HG03521 (cell line): ENCODE measurements around the gene ADD1.

Experiments
- ATAC-seq: cut with Tn5 transposase; IDR thresholded peaks from one replicate; pipeline ENCODE4 v1.9.1; 2021; ENCODE audit warnings: mild to moderate bottlenecking, moderate library complexity; ENCODE audit not compliant: unreplicated experiment

The ADD1 gene

GRCh38 chr4:2858451-2859217, 15.0 kb downstream of the ADD1 start:
- ATAC-seq: no peak

GRCh38 chr4:2859514-2859913, 15.9 kb downstream of the ADD1 start:
- no peak for ATAC-seq

GRCh38 chr4:2860391-2861348, 17.0 kb downstream of the ADD1 start:
- no peak for ATAC-seq

GRCh38 chr4:2861631-2862436, 18.2 kb downstream of the ADD1 start:
- ATAC-seq: no peak

GRCh38 chr4:2862528-2862927, 18.9 kb downstream of the ADD1 start:
- ATAC-seq: no peak

GRCh38 chr4:2863649-2864048, 20.0 kb downstream of the ADD1 start:
- ATAC-seq: no peak

GRCh38 chr4:2865196-2865780, 21.6 kb downstream of the ADD1 start:
- ATAC-seq: no peak

GRCh38 chr4:2866160-2866861, 22.7 kb downstream of the ADD1 start:
- no peak for ATAC-seq

- ATAC-seq: no peak
These were observed 23.2 kb downstream of the ADD1 start for GRCh38 chr4:2866891-2867290.

GRCh38 chr4:2867758-2868491, 24.3 kb downstream of the ADD1 start:
- no peak for ATAC-seq

- no peak for ATAC-seq
These were observed 25.3 kb downstream of the ADD1 start for GRCh38 chr4:2868877-2869487.

- ATAC-seq: no peak
These were observed 26.0 kb downstream of the ADD1 start for GRCh38 chr4:2869659-2870058.

GRCh38 chr4:2870082-2870481, 26.4 kb downstream of the ADD1 start:
- no peak for ATAC-seq

- no peak for ATAC-seq
These were observed 27.8 kb downstream of the ADD1 start for GRCh38 chr4:2871466-2871865.

GRCh38 chr4:2871911-2872310, 28.3 kb downstream of the ADD1 start:
- no peak for ATAC-seq

GRCh38 chr4:2873329-2873728, 29.7 kb downstream of the ADD1 start:
- ATAC-seq: no peak

GRCh38 chr4:2874861-2875260, 31.2 kb downstream of the ADD1 start:
- no peak for ATAC-seq

GRCh38 chr4:2875556-2875955, 31.9 kb downstream of the ADD1 start:
- no peak for ATAC-seq

- no peak for ATAC-seq
These were observed 34.7 kb downstream of the ADD1 start for GRCh38 chr4:2878346-2878745.
